Body of pancreas (tissue), 4 donors: ENCODE data around the gene NXT2. TPM values are rescaled to one million over a fixed set of nuclear protein-coding genes. Genes with fewer than 3 reads are reported as not detected.

ENCODE experiments used
- ATAC-seq: fragments of 150-250 bp; one replicate; pipeline ENCODE4 v1.9.1; 2016
- DNase-seq, 4 donors: peaks; one replicate each; pipeline ENCODE4 v3.0.0-alpha.2; 2019
- H3K27ac ChIP-seq, 4 donors: fragments of 200-600 bp; sonication (generic); 1 replicate in 3 of 4; 2 replicates in 1 of 4; pipeline versions ENCODE4 v1.5.1 to v1.6.1; 2016 to 2019; ENCODE audit warnings: mild to moderate bottlenecking in 1 of 4, mixed read lengths in 1 of 4, moderate library complexity in 1 of 4
- H3K27me3 ChIP-seq, 2 donors: fragments of 200-600 bp; sonication (generic); one replicate each; pipeline ENCODE4 v1.6.0; 2016; ENCODE audit warnings: mild to moderate bottlenecking in 1 of 2
- H3K36me3 ChIP-seq, 2 donors: fragments of 200-600 bp; sonication (generic); replicated peaks in 1 of 2; 2 replicates each; pipeline ENCODE4 v1.5.1; 2016; ENCODE audit warnings: low read depth in 2 of 2; ENCODE audit not compliant: insufficient read depth in 1 of 2
- H3K4me1 ChIP-seq: fragments of 200-600 bp; sonication (generic); one replicate; pipeline ENCODE4 v1.6.0; 2016
- H3K4me3 ChIP-seq, 2 donors: fragments of 200-600 bp; sonication (generic); 1 replicate in 1 of 2; 2 replicates in 1 of 2; pipeline ENCODE4 v1.5.1; 2016 to 2019
- H3K9me3 ChIP-seq, 3 donors: fragments of 200-600 bp; sonication (generic); 1 replicate in 2 of 3; 2 replicates in 1 of 3; pipeline ENCODE4 v1.5.1; 2016
- CTCF ChIP-seq, 7 experiments: fragments of 450-650 bp in 4 of 7; fragments of 200-600 bp in 3 of 7; sonication (generic) in 3 of 7; IDR thresholded peaks; one replicate each; pipeline ENCODE4 v1.5.1; 2016 to 2019; ENCODE audit warnings: antibody characterized with exemption in 7 of 7
- POLR2A ChIP-seq, 3 donors: fragments of 450-650 bp; IDR thresholded peaks; one replicate each; pipeline ENCODE4 v1.6.1; 2016; ENCODE audit warnings: antibody characterized with exemption in 3 of 3, mild to moderate bottlenecking in 2 of 3
- WGBS, 2 donors: methylation state at CpG; one replicate each; pipeline ENCODE4 v1.1.5; 2017; 5-methylcytosine and 5-hydroxymethylcytosine counted together
- intact Hi-C: fragments of 100-400 bp; cut with DNase I; formaldehyde crosslinking; loops from one replicate; pipeline ENCODE4 v1.15.1; 2023
- total RNA-seq, 2 donors: library from RNA; depleted of rRNA; stranded (reverse); fragments of >200 nt; gene quantifications; one replicate each; pipeline ENCODE4 v1.1.0, GENCODE V29; 2016

The NXT2 gene
- total RNA-seq, 2 donors from 2014 or later: 4.6 to 9.3 TPM

- WGBS, 2 donors: 33 to 55% methylated on average over 3 of the region's 3 CpGs
- TF ChIP-seq CTCF (IDR thresholded peaks at IDR 0.05): no peak
- no peak for TF ChIP-seq POLR2A (IDR thresholded peaks at IDR 0.05)
- no peaks in the 10 kb centered on the region for H3K4me1 ChIP-seq
- H3K36me3 ChIP-seq: no peaks in the 10 kb centered on the region
- H3K27ac ChIP-seq: no peak overlapping the region
- DNase-seq (no peak), ATAC-seq (no peak)
- no peaks in the 10 kb centered on the region for H3K27me3 ChIP-seq
- intact Hi-C loops: no loop called here
- no peaks in the 10 kb centered on the region for H3K9me3 ChIP-seq
- H3K4me3 ChIP-seq: no peak overlapping the region
Measured at GRCh38 chrX:109501176-109501575, 35.5 kb upstream of the NXT2 start.

- Histone ChIP-seq H3K36me3 (no peaks in the 10 kb centered on the region), H3K27ac (no peak overlapping the region), H3K4me1 (no peaks in the 10 kb centered on the region), H3K27me3 (no peaks in the 10 kb centered on the region), H3K9me3 (no peaks in the 10 kb centered on the region), H3K4me3 (no peak overlapping the region)
- TF ChIP-seq POLR2A (IDR thresholded peaks at IDR 0.05) (no peak), CTCF (IDR thresholded peaks at IDR 0.05) (no peak)
- intact Hi-C loops: no loop called here
- DNase-seq (no peak), ATAC-seq (no peak)
Measured at GRCh38 chrX:109508915-109509314, 27.7 kb upstream of the NXT2 start.

- intact Hi-C loops: no loop called here
- whole genome bisulfite sequencing, 2 donors: 67 to 86% methylated on average over 1 of the region's 1 CpG
- no peak overlapping the region for H3K4me3 ChIP-seq
Measured at GRCh38 chrX:109511113-109511512, 25.5 kb upstream of the NXT2 start.

GRCh38 chrX:109519001-109519400 lies 17.6 kb upstream of the NXT2 start:
- H3K4me3 ChIP-seq: no peak overlapping the region
- TF ChIP-seq CTCF (IDR thresholded peaks at IDR 0.05) (no peak), POLR2A (IDR thresholded peaks at IDR 0.05) (no peak)
- H3K27me3 ChIP-seq: no peaks in the 10 kb centered on the region
- no peak for DNase-seq
- intact Hi-C loops: no loop called here
- 86 to 88% methylated on average over 1 of the region's 1 CpG for WGBS, 2 donors
- H3K36me3 ChIP-seq: no peaks in the 10 kb centered on the region
- no peaks in the 10 kb centered on the region for H3K4me1 ChIP-seq
- ATAC-seq: no peak
- no peaks in the 10 kb centered on the region for H3K9me3 ChIP-seq
- H3K27ac ChIP-seq: no peak overlapping the region

More at GRCh38 chrX:109511113-109511512, 25.5 kb upstream of the NXT2 start:
- ATAC-seq (no peak), DNase-seq (no peak)
- H3K36me3 ChIP-seq: no peaks in the 10 kb centered on the region
- no peak for TF ChIP-seq POLR2A (IDR thresholded peaks at IDR 0.05)
- H3K4me1 ChIP-seq: no peaks in the 10 kb centered on the region
- no peaks in the 10 kb centered on the region for H3K27me3 ChIP-seq
- H3K9me3 ChIP-seq: no peaks in the 10 kb centered on the region
- no peak overlapping the region for H3K27ac ChIP-seq

GRCh38 chrX:109533005-109533404 lies 3.6 kb upstream of the NXT2 start:
- 6 to 64% methylated on average over 1 of the region's 1 CpG for WGBS, 2 donors
- TF ChIP-seq CTCF (IDR thresholded peaks at IDR 0.05) (no peak), POLR2A (IDR thresholded peaks at IDR 0.05) (no peak)
- no peak for ATAC-seq
- no peaks in the 10 kb centered on the region for H3K27me3 ChIP-seq
- no peak overlapping the region for H3K27ac ChIP-seq
- intact Hi-C loops: no loop called here
- no peak overlapping the region for H3K4me3 ChIP-seq
- H3K36me3 ChIP-seq: no peaks in the 10 kb centered on the region
- no peak for DNase-seq
- no peaks in the 10 kb centered on the region for H3K4me1 ChIP-seq
- H3K9me3 ChIP-seq: no peaks in the 10 kb centered on the region
